ENCODE measurements around the gene STMN1. TPM values are rescaled to one million over a fixed set of nuclear protein-coding genes. Genes with fewer than 3 reads are reported as not detected.

STMN1 gene
- total and polyA plus RNA-seq, 2 of the 8 experiments (the other 6 are each of a cell fraction or from before 2014, with no cell fraction given): 116 to 564 TPM

GRCh38 chr1:25871086-25871703, 35.0 kb downstream of the STMN1 start (continued):
- TF ChIP-seq RNF2 (IDR thresholded peaks at IDR 0.05; ENCODE audit: borderline replicate concordance, low read depth, low read length, missing control alignments, poor library complexity, severe bottlenecking) (no peak), TEAD4 (IDR thresholded peaks at IDR 0.05; ENCODE audit: low read depth, low read length) (no peak), KDM4A (IDR thresholded peaks at IDR 0.05; ENCODE audit: low read depth, low read length, severe bottlenecking) (no peak), SP4 (IDR thresholded peaks at IDR 0.05; ENCODE audit: low read length) (no peak), EP300 (IDR thresholded peaks at IDR 0.05; ENCODE audit: borderline replicate concordance in 1 of 2, low read depth in 2 of 2, low read length in 2 of 2) (no peak), RBBP5 (IDR thresholded peaks at IDR 0.05; ENCODE audit: borderline replicate concordance, low read depth, low read length) (no peak), SP1 (IDR thresholded peaks at IDR 0.05; ENCODE audit: low read depth, low read length) (no peak)

Data from H1 (cell line).